ENCODE data around the gene TROAP.

Gene TROAP

GRCh38 chr12:49349266-49349665, 26.2 kb downstream of the TROAP start:
- peak overlapping the region; percentile 92; the same call in 1 of the 2 replicates for H3K27ac ChIP-seq
- TF ChIP-seq, protein P1, sequence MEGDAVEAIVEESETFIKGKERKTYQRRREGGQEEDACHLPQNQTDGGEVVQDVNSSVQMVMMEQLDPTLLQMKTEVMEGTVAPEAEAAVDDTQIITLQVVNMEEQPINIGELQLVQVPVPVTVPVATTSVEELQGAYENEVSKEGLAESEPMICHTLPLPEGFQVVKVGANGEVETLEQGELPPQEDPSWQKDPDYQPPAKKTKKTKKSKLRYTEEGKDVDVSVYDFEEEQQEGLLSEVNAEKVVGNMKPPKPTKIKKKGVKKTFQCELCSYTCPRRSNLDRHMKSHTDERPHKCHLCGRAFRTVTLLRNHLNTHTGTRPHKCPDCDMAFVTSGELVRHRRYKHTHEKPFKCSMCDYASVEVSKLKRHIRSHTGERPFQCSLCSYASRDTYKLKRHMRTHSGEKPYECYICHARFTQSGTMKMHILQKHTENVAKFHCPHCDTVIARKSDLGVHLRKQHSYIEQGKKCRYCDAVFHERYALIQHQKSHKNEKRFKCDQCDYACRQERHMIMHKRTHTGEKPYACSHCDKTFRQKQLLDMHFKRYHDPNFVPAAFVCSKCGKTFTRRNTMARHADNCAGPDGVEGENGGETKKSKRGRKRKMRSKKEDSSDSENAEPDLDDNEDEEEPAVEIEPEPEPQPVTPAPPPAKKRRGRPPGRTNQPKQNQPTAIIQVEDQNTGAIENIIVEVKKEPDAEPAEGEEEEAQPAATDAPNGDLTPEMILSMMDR (conservative IDR thresholded peaks at IDR 0.05) = no peak
- no peak for TF ChIP-seq ZFX (IDR thresholded peaks at IDR 0.05)

- H3K27ac ChIP-seq = no peak overlapping the region
- TF ChIP-seq, protein P1 (conservative IDR thresholded peaks at IDR 0.05) = no peak
- no peak for TF ChIP-seq ZFX (IDR thresholded peaks at IDR 0.05)
Observed at GRCh38 chr12:49352351-49352750, 29.3 kb downstream of the TROAP start.

DNA sequence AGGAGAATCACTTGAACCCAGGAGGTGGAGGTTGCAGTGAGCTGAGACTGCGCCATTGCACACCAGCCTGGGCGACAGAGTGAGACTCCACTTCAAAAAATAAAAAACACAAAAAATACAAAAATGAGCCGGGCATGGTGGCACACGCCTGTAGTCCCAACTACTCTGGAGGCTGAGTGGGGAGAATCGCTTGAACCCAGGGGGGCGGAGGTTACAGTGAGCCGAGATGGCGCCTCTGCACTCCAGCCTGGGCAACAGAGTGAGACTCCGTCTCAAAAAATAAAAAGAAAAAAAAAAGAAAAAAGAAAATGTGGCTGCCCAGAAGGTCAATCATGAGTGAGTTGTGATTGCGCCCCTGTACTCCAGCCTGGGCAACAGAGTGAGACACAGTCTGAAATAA, 32.9 kb downstream of the TROAP start:
- no peak for TF ChIP-seq ZFX (IDR thresholded peaks at IDR 0.05)
- TF ChIP-seq, protein P1 (conservative IDR thresholded peaks at IDR 0.05) = no peak
- H3K27ac ChIP-seq = no peak overlapping the region

DNA sequence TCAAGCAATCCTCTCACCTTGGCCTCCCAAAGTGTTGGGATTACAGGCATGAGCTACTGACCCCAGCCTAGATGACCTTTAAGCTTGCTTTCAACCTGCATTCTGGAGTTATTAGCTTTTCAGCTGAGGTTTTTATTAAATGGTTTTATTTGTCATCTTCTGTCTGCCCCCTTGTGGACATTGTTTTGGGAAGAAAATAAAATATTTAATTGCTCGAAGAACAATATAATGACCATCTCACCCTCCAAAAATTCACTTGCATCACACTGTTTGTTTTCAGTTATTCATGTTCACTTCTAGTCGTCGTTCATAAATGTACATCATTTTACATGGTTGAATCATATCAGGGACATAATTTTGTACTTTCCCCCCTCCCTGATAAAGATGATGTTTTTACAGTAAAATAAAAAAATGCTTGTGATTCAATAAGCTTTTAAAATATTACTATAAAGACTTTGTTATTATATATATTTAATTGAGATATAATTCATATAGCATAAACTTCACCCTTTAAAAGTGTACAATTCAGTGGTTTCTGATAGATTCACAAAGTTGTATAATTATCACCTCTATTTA, 34.1 kb downstream of the TROAP start:
- no peak overlapping the region for H3K27ac ChIP-seq
- no peak for TF ChIP-seq ZFX (IDR thresholded peaks at IDR 0.05)
- TF ChIP-seq, protein P1 (conservative IDR thresholded peaks at IDR 0.05) = peak; percentile 82

DNA sequence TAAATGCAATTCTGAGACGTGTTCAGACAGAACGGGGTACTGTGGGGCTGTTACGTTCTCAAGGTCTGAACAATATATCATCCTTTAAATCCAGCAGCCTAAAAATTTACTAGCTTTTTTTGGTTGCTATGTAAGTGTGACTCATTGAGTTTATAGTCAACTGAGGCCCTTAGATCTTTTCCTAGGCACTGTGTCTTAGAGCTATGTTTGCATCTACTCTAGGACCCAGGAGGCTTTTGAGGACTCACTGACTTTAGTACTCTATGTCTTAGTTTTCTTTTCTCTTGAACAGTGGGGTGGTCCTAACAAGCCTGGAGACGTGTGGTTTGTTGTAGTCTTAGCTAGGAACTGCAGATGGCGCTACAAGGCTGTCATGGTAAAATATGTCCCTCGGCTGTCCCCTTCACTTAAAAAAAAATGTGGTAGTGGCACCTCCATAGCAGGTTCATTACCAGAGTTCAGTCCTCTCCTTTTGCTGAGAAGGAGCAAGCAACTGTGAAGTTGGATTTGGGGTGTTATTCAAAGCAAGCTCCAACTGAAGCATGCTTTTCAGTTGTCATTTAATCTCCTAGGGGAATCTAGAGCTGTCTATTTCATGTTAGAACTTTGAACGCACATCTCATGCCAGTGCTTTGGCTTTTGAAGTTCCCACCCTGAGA, 35.6 kb downstream of the TROAP start:
- H3K27ac ChIP-seq = no peak overlapping the region
- TF ChIP-seq ZFX (IDR thresholded peaks at IDR 0.05) = no peak
- TF ChIP-seq, protein P1 (conservative IDR thresholded peaks at IDR 0.05) = peak; percentile 88

DNA sequence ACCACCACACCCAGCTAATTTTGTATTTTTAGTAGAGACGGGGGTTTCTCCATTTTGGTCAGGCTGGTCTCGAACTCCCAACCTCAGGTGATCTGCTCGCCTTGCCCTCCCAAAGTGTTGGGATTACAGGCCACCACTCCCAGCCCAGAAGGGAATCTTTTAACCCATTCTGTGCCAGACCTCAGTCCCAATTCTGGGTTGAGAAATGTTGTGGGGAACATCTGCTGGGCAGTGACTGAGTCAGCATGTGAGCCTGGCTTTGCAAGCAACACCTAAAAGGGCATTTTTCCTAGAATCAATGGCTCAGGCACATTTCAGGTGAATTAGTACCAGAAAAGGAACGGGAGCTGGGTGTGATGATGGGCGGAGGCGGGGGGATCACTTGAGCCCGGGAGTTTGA, 36.6 kb downstream of the TROAP start:
- no peak for TF ChIP-seq ZFX (IDR thresholded peaks at IDR 0.05)
- TF ChIP-seq, protein P1 (conservative IDR thresholded peaks at IDR 0.05) = no peak
- H3K27ac ChIP-seq = no peak overlapping the region

DNA sequence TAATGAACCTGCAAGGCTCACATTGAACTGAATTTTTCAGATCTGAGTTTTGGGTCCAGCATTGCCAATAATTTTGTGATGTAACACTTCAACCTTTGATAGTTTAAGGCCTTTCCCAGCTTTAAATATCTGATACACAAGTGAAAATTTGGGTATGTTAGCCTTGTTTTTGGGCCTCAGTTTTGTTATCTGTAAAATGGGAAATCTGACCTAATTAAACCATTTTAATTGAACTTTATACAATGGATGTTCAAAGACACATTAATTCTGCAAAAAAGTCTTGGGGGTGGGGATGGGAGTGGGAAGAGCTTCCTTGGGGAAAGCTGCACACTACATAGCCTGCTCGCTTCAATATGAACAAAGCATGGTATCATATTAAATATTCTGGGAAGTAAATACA, 39.0 kb downstream of the TROAP start:
- TF ChIP-seq ZFX (IDR thresholded peaks at IDR 0.05) = no peak
- TF ChIP-seq, protein P1 (conservative IDR thresholded peaks at IDR 0.05) = no peak

More for the DNA sequence above, 39.0 kb downstream of the TROAP start:
- H3K27ac ChIP-seq = no peak overlapping the region

All from C4-2B (cell line).